Effector CD8-positive, alpha-beta T cell (primary cell): Measurements from ENCODE around the gene ADH7.

Experiments
- DNase-seq: peaks from one replicate; lab custom pipeline; 2025; lab: John Stamatoyannopoulos, UW
- total RNA-seq, 4 experiments: gene quantifications; one replicate each; lab custom pipeline; 2026; lab: John Stamatoyannopoulos, UW

The ADH7 gene
- 0 to 0.09 (median 0) reads per million in 4 experiments for total RNA-seq

- DNase-seq: no peak
These were observed at the start of gene ADH7 for GRCh38 chr4:99435154-99435553. TSS of gene ADH7 (minus strand) at chr4:99435342. CDS start at chr4:99435233, 109 bp downstream.

- no peak for DNase-seq
These were observed 48.5 kb upstream of the ADH7 start for GRCh38 chr4:99483636-99484035.

- no peak for DNase-seq
These were observed 38.0 kb upstream of the ADH7 start for GRCh38 chr4:99473131-99473530.

- no peak for DNase-seq
These were observed 36.8 kb upstream of the ADH7 start for GRCh38 chr4:99471896-99472295.

GRCh38 chr4:99471349-99471748 is 36.2 kb upstream of the ADH7 start:
- no peak for DNase-seq

- DNase-seq: no peak
These were observed 33.7 kb upstream of the ADH7 start for GRCh38 chr4:99468889-99469288.

- no peak for DNase-seq
These were observed 32.7 kb upstream of the ADH7 start for GRCh38 chr4:99467887-99468286.

- no peak for DNase-seq
These were observed 28.4 kb upstream of the ADH7 start for GRCh38 chr4:99463566-99463965.

GRCh38 chr4:99462875-99463464 is 27.8 kb upstream of the ADH7 start:
- DNase-seq: no peak

- no peak for DNase-seq
These were observed 26.7 kb upstream of the ADH7 start for GRCh38 chr4:99461623-99462401.

GRCh38 chr4:99459546-99460042 is 24.5 kb upstream of the ADH7 start:
- DNase-seq: no peak

GRCh38 chr4:99458911-99459447 is 23.8 kb upstream of the ADH7 start:
- no peak for DNase-seq

GRCh38 chr4:99457676-99458075 is 22.5 kb upstream of the ADH7 start:
- DNase-seq: no peak

- no peak for DNase-seq
These were observed 22.1 kb upstream of the ADH7 start for GRCh38 chr4:99457270-99457669.

- DNase-seq: no peak
These were observed 12.4 kb upstream of the ADH7 start for GRCh38 chr4:99447513-99447912.

- no peak for DNase-seq
These were observed 11.9 kb upstream of the ADH7 start for GRCh38 chr4:99447079-99447478.

GRCh38 chr4:99438405-99438780 is 3.3 kb upstream of the ADH7 start:
- DNase-seq: no peak

- DNase-seq: no peak
These were observed 2.7 kb upstream of the ADH7 start for GRCh38 chr4:99437723-99438404.

- no peak for DNase-seq
These were observed 2.0 kb upstream of the ADH7 start for GRCh38 chr4:99436976-99437722.

GRCh38 chr4:99436462-99436861 is 1.3 kb upstream of the ADH7 start:
- DNase-seq: no peak

GRCh38 chr4:99430106-99430505 is 5.0 kb downstream of the ADH7 start:
- no peak for DNase-seq

- DNase-seq: no peak
These were observed 18.0 kb downstream of the ADH7 start for GRCh38 chr4:99417125-99417524.
